RWPE2 (cell line): Measurements from ENCODE around the gene HHAT.

Experiments used
- ATAC-seq: fragments of 200-7000 bp; cut with Tn5 transposase; 3 replicates; pipeline ENCODE4 v1.9.1; 2021; ENCODE audit warnings: low read depth
- DNase-seq: peaks from one replicate; pipeline ENCODE4 v3.0.0-alpha.2; 2020; ENCODE audit warnings: low spot score
- H3K27ac ChIP-seq: fragments of 450-650 bp; 2 replicates; pipeline ENCODE4 v1.5.1; 2017; ENCODE audit warnings: mild to moderate bottlenecking; ENCODE audit not compliant: poor library complexity, severe bottlenecking
- H3K27me3 ChIP-seq: fragments of 250-450 bp; sonication (Bioruptor Pico); 2 replicates; pipeline ENCODE4 v1.5.1; 2021; ENCODE audit warnings: mild to moderate bottlenecking, moderate library complexity; ENCODE audit not compliant: insufficient read depth, poor library complexity, severe bottlenecking
- H3K36me3 ChIP-seq: fragments of 250-450 bp; sonication (Bioruptor Pico); 2 replicates; pipeline ENCODE4 v1.5.1; 2020; ENCODE audit warnings: low read depth, mild to moderate bottlenecking, moderate library complexity
- H3K4me1 ChIP-seq: fragments of 250-450 bp; sonication (Bioruptor Pico); 2 replicates; pipeline ENCODE4 v1.5.1; 2021; ENCODE audit warnings: mild to moderate bottlenecking, moderate library complexity; ENCODE audit not compliant: insufficient read depth, poor library complexity, severe bottlenecking
- H3K4me3 ChIP-seq: fragments of 250-450 bp; sonication (Bioruptor Pico); 2 replicates; pipeline ENCODE4 v1.5.1; 2021; ENCODE audit warnings: mild to moderate bottlenecking, moderate library complexity; ENCODE audit not compliant: severe bottlenecking
- H3K9me3 ChIP-seq: fragments of 250-450 bp; sonication (Bioruptor Pico); 2 replicates; pipeline ENCODE4 v1.5.1; 2021; ENCODE audit warnings: mild to moderate bottlenecking, moderate library complexity; ENCODE audit not compliant: severe bottlenecking
- CTCF ChIP-seq: fragments of 450-650 bp; IDR thresholded peaks from one replicate; pipeline ENCODE4 v1.5.1; 2017; ENCODE audit warnings: mild to moderate bottlenecking, moderate library complexity; ENCODE audit not compliant: poor library complexity, severe bottlenecking

HHAT gene

GRCh38 chr1:210554382-210554781 lies 225.7 kb downstream of the HHAT start:
- ATAC-seq, result no peak
- H3K4me3 ChIP-seq, result no peak overlapping the region

GRCh38 chr1:210556475-210556874 lies 227.8 kb downstream of the HHAT start:
- DNase-seq (no peak), ATAC-seq (no peak)
- Histone ChIP-seq H3K4me1 (no peaks in the 10 kb centered on the region), H3K27me3 (no peaks in the 10 kb centered on the region), H3K9me3 (no peaks in the 10 kb centered on the region), H3K27ac (no peak overlapping the region), H3K4me3 (no peak overlapping the region), H3K36me3 (no peaks in the 10 kb centered on the region)
- TF ChIP-seq CTCF, result no peak

More at GRCh38 chr1:210554382-210554781, 225.7 kb downstream of the HHAT start:
- Histone ChIP-seq H3K4me1 (no peaks in the 10 kb centered on the region), H3K36me3 (no peaks in the 10 kb centered on the region), H3K27me3 (no peaks in the 10 kb centered on the region), H3K27ac (no peak overlapping the region), H3K9me3 (no peaks in the 10 kb centered on the region)
- no peak for DNase-seq
- no peak for TF ChIP-seq CTCF

- H3K4me1 ChIP-seq, result no peaks in the 10 kb centered on the region
- H3K36me3 ChIP-seq, result no peaks in the 10 kb centered on the region
- no peak for DNase-seq
- no peak overlapping the region for H3K27ac ChIP-seq
- H3K27me3 ChIP-seq, result no peaks in the 10 kb centered on the region
- H3K9me3 ChIP-seq, result no peaks in the 10 kb centered on the region
- no peak for TF ChIP-seq CTCF
- no peak for ATAC-seq
- no peak overlapping the region for H3K4me3 ChIP-seq
Measured at GRCh38 chr1:210557426-210558077, 228.8 kb downstream of the HHAT start.

GRCh38 chr1:210558302-210558701 lies 229.6 kb downstream of the HHAT start:
- Histone ChIP-seq H3K27ac (no peak overlapping the region), H3K36me3 (no peaks in the 10 kb centered on the region), H3K27me3 (no peaks in the 10 kb centered on the region), H3K9me3 (no peaks in the 10 kb centered on the region), H3K4me1 (no peaks in the 10 kb centered on the region), H3K4me3 (no peak overlapping the region)
- DNase-seq, result no peak
- no peak for TF ChIP-seq CTCF
- no peak for ATAC-seq

- DNase-seq (no peak), ATAC-seq (no peak)
- H3K4me3 ChIP-seq, result no peak overlapping the region
- H3K9me3 ChIP-seq, result no peaks in the 10 kb centered on the region
- H3K4me1 ChIP-seq, result no peaks in the 10 kb centered on the region
- H3K27me3 ChIP-seq, result no peaks in the 10 kb centered on the region
- no peaks in the 10 kb centered on the region for H3K36me3 ChIP-seq
- TF ChIP-seq CTCF, result no peak
- H3K27ac ChIP-seq, result no peak overlapping the region
Measured at GRCh38 chr1:210565306-210565705, 236.6 kb downstream of the HHAT start.
